Stimulated activated naive CD8-positive, alpha-beta T cell treated with anti-CD3 and anti-CD28 coated beads, Interleukin-15, amount 100 ng/mL, for 72 hours (primary cell): ENCODE measurements around the gene RNF157.

Experiments used
- ATAC-seq: fragments of 150-1000 bp; cut with Tn5 transposase; 2 replicates; pipeline ENCODE4 v1.10.0; 2021; ENCODE audit warnings: mild to moderate bottlenecking, moderate library complexity
- DNase-seq, 2 donors: peaks; one replicate each; pipeline ENCODE4 v3.0.0; 2021 to 2022
- H3K27ac Mint-ChIP-seq, 2 donors: one replicate each; pipeline ENCODE4 v1.8.0; 2022; ENCODE audit warnings: mild to moderate bottlenecking in 2 of 2, mixed read lengths in 2 of 2, moderate library complexity in 2 of 2
- H3K27me3 Mint-ChIP-seq: one replicate; pipeline ENCODE4 v1.8.0; 2022; ENCODE audit warnings: mixed read lengths
- H3K4me1 Mint-ChIP-seq: one replicate; pipeline ENCODE4 v1.8.0; 2022; ENCODE audit warnings: mild to moderate bottlenecking, mixed read lengths
- H3K4me3 Mint-ChIP-seq, 2 donors: one replicate each; pipeline ENCODE4 v1.8.0; 2022; ENCODE audit warnings: mild to moderate bottlenecking in 2 of 2, mixed read lengths in 2 of 2, moderate library complexity in 1 of 2
- H3K9me3 Mint-ChIP-seq, 2 donors: one replicate each; pipeline ENCODE4 v1.8.0; 2022; ENCODE audit warnings: mixed read lengths in 2 of 2

The RNF157 gene

GRCh38 chr17:76240461-76241203, at the start of gene RNF157:
TSS of gene RNF157 (minus strand) at chr17:76240493. CDS start at chr17:76240240, 253 bp downstream.
- peaks cover 72% of the 10 kb centered on the region for H3K4me1 Mint-ChIP-seq
- peak; percentile 60 for DNase-seq
- H3K27me3 Mint-ChIP-seq, result no peaks in the 10 kb centered on the region
- H3K9me3 Mint-ChIP-seq, result no peaks in the 10 kb centered on the region
- ATAC-seq, result peak; percentile 88
- H3K27ac Mint-ChIP-seq, result peak within 1 kb of the TSS; percentile 96 to 97
- H3K4me3 Mint-ChIP-seq, result peak within 1 kb of the TSS; percentile 90 to 99

GRCh38 chr17:76281573-76282371, 41.5 kb upstream of the RNF157 start:
- Mint-ChIP-seq H3K27ac (no peak overlapping the region), H3K4me3 (no peak overlapping the region), H3K27me3 (no peaks in the 10 kb centered on the region), H3K9me3 (no peaks in the 10 kb centered on the region), H3K4me1 (peaks cover 25% of the 10 kb centered on the region)
- DNase-seq, result no peak
- no peak for ATAC-seq

- H3K9me3 Mint-ChIP-seq, result no peaks in the 10 kb centered on the region
- H3K4me1 Mint-ChIP-seq, result peaks cover 36% of the 10 kb centered on the region
- H3K27ac Mint-ChIP-seq, result peak overlapping the region in 1 of 2 donors; percentile 86
- H3K4me3 Mint-ChIP-seq, result no peak overlapping the region
- H3K27me3 Mint-ChIP-seq, result no peaks in the 10 kb centered on the region
- ATAC-seq (no peak), DNase-seq (no peak)
These were observed 40.4 kb upstream of the RNF157 start for GRCh38 chr17:76280650-76281049.

- Mint-ChIP-seq H3K4me1 (peaks cover 45% of the 10 kb centered on the region), H3K27me3 (no peaks in the 10 kb centered on the region), H3K27ac (peak overlapping the region; percentile 77 to 86), H3K4me3 (no peak overlapping the region), H3K9me3 (no peaks in the 10 kb centered on the region)
- DNase-seq (no peak), ATAC-seq (no peak)
These were observed 39.5 kb upstream of the RNF157 start for GRCh38 chr17:76279742-76280287.

- no peaks in the 10 kb centered on the region for H3K9me3 Mint-ChIP-seq
- H3K4me3 Mint-ChIP-seq, result no peak overlapping the region
- DNase-seq, result peak; percentile 76 to 83
- no peaks in the 10 kb centered on the region for H3K27me3 Mint-ChIP-seq
- peak overlapping the region; percentile 77 for H3K27ac Mint-ChIP-seq
- peaks cover 52% of the 10 kb centered on the region for H3K4me1 Mint-ChIP-seq
- ATAC-seq, result peak; percentile 78
These were observed 38.9 kb upstream of the RNF157 start for GRCh38 chr17:76278952-76279741.

- Mint-ChIP-seq H3K27me3 (no peaks in the 10 kb centered on the region), H3K9me3 (no peaks in the 10 kb centered on the region), H3K4me1 (peaks cover 59% of the 10 kb centered on the region), H3K4me3 (no peak overlapping the region), H3K27ac (no peak overlapping the region)
- DNase-seq, result no peak
- no peak for ATAC-seq
These were observed 38.1 kb upstream of the RNF157 start for GRCh38 chr17:76278268-76278908.

- peak overlapping the region in 1 of 2 donors; percentile 15 for H3K27ac Mint-ChIP-seq
- no peak overlapping the region for H3K4me3 Mint-ChIP-seq
- H3K4me1 Mint-ChIP-seq, result peaks cover 67% of the 10 kb centered on the region
- ATAC-seq (no peak), DNase-seq (peak in 1 of 2 donors; percentile 27)
- no peaks in the 10 kb centered on the region for H3K27me3 Mint-ChIP-seq
- no peaks in the 10 kb centered on the region for H3K9me3 Mint-ChIP-seq
These were observed 37.3 kb upstream of the RNF157 start for GRCh38 chr17:76277300-76278267.

- DNase-seq (no peak), ATAC-seq (no peak)
- H3K9me3 Mint-ChIP-seq, result no peaks in the 10 kb centered on the region
- H3K4me3 Mint-ChIP-seq, result peak overlapping the region; percentile 16 to 39
- no peaks in the 10 kb centered on the region for H3K27me3 Mint-ChIP-seq
- peaks cover 75% of the 10 kb centered on the region for H3K4me1 Mint-ChIP-seq
- H3K27ac Mint-ChIP-seq, result peak overlapping the region in 1 of 2 donors; percentile 77
These were observed 36.4 kb upstream of the RNF157 start for GRCh38 chr17:76276461-76277299.

GRCh38 chr17:76276069-76276431, 35.8 kb upstream of the RNF157 start:
- Mint-ChIP-seq H3K4me1 (peaks cover 81% of the 10 kb centered on the region), H3K27ac (peak overlapping the region; percentile 50 to 77), H3K4me3 (peak overlapping the region; percentile 16 to 19), H3K9me3 (no peaks in the 10 kb centered on the region), H3K27me3 (no peaks in the 10 kb centered on the region)
- ATAC-seq (no peak), DNase-seq (peak; percentile 33 to 40)

- Mint-ChIP-seq H3K27me3 (no peaks in the 10 kb centered on the region), H3K27ac (peak overlapping the region in 1 of 2 donors; percentile 93), H3K4me3 (peak overlapping the region in 1 of 2 donors; percentile 20), H3K4me1 (peaks cover 86% of the 10 kb centered on the region), H3K9me3 (no peaks in the 10 kb centered on the region)
- ATAC-seq (no peak), DNase-seq (peak; percentile 30 to 33)
These were observed 35.2 kb upstream of the RNF157 start for GRCh38 chr17:76275382-76276068.

GRCh38 chr17:76274112-76274956, 34.0 kb upstream of the RNF157 start:
- DNase-seq, result peak; percentile 54 to 55
- ATAC-seq, result no peak
- Mint-ChIP-seq H3K9me3 (no peaks in the 10 kb centered on the region), H3K27me3 (no peaks in the 10 kb centered on the region), H3K4me1 (peaks cover 91% of the 10 kb centered on the region), H3K27ac (peak overlapping the region; percentile 52 to 100), H3K4me3 (peak overlapping the region; percentile 91 to 93)

GRCh38 chr17:76273445-76274111, 33.3 kb upstream of the RNF157 start:
- ATAC-seq, result no peak
- Mint-ChIP-seq H3K4me1 (peaks cover 93% of the 10 kb centered on the region), H3K9me3 (no peaks in the 10 kb centered on the region), H3K4me3 (peak overlapping the region; percentile 91 to 93), H3K27me3 (no peaks in the 10 kb centered on the region), H3K27ac (peak overlapping the region; percentile 88 to 100)
- peak in 1 of 2 donors; percentile 44 for DNase-seq
